ENCODE measurements around the gene ZNF784.
A peak's percentile ranks its signal among the peaks of the same experiment; 100 is the strongest.

Gene ZNF784

GRCh38 chr19:55644191-55644833 is 19.9 kb upstream of the ZNF784 start:
- DNase-seq (ENCODE audit: low read depth in 2 of 3, low spot score in 2 of 3) = no peak

- no peak for DNase-seq (ENCODE audit: low read depth in 2 of 3, low spot score in 2 of 3)
These were observed 19.5 kb upstream of the ZNF784 start for GRCh38 chr19:55643887-55644176.

DNA sequence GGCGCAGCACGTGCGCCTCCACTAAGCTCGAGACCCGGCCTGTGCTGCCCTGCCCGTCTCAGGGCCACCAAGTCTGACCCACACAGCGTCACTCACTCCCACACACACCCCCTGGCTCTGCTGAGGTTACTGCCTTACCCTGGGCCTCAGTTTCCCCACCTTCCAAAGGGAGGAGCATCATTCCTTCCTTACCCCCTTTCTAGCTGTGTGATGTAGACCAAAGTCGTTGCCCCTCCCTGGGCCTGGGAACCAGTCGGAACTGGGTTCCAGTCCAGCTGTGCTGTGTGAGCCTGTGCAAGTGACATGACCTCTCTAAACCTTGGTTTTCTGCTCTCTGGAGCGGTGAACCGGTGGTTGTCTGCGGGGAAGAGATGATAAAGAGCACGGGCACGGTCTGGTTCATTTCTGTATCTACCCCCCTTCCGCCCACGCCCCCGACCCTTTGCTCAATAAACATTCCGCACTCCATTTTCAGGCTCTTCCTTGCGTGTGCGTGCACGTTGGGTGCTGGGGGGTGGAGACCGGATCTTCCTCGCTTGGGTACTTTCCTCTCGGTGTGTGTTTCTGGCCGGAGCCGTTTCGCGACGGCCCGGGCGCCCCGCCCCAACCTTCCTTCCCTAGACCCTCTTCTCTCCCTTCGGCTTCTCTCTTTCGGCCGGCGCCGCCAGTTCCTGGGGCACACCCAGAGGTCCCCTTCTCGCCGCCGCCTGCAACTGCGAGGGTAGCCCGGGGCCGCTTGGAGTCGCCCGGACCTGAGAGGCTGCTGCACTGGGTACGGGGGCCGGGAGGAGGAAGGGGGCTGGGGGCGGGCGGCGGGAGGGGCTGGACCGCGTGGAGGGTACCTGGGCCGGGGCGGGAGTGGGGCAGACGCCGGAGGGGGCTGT is 18.9 kb upstream of the ZNF784 start, which contains the start of gene ZNF581:
TSS of gene ZNF581 (plus strand) at position 647 of the 884 bp plus-strand sequence. CDS start 923 bp downstream, outside the sequence.
- peak; percentile 60 to 70 (median 66) for DNase-seq (ENCODE audit: low read depth in 2 of 3, low spot score in 2 of 3)

DNA sequence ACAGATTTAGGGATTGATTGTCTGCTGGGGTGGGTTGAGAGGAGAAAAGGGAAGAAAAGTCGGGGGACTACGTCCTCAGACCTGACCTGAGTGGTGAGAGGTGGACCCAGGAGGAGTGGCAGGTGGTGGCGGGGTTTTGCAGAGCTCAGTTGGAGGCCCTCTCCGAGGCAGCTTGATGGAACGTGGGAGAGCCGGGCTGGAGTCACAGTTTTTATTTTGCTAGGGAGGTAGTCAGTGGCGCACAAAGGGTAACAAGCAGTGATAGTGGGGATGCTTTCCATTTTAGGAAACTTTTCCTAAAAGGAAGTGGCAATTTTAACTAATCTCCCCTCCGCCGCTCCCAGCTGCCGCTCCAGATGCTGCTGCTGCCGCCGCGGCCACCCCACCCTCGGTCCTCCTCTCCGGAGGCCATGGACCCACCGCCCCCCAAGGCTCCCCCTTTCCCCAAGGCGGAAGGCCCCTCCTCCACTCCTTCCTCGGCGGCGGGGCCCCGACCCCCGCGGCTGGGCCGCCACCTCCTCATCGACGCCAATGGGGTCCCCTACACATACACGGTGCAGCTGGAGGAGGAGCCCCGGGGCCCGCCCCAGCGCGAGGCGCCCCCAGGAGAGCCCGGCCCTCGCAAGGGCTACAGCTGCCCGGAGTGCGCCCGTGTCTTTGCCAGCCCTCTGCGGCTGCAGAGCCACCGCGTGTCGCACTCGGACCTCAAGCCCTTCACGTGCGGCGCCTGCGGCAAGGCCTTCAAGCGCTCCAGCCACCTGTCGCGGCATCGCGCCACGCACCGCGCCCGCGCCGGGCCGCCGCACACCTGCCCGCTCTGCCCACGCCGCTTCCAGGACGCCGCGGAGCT is 18.0 kb upstream of the ZNF784 start:
- DNase-seq (ENCODE audit: low read depth in 2 of 3, low spot score in 2 of 3) = no peak

- no peak for DNase-seq (ENCODE audit: low read depth in 2 of 3, low spot score in 2 of 3)
These were observed 17.2 kb upstream of the ZNF784 start for GRCh38 chr19:55641426-55642152.

DNA sequence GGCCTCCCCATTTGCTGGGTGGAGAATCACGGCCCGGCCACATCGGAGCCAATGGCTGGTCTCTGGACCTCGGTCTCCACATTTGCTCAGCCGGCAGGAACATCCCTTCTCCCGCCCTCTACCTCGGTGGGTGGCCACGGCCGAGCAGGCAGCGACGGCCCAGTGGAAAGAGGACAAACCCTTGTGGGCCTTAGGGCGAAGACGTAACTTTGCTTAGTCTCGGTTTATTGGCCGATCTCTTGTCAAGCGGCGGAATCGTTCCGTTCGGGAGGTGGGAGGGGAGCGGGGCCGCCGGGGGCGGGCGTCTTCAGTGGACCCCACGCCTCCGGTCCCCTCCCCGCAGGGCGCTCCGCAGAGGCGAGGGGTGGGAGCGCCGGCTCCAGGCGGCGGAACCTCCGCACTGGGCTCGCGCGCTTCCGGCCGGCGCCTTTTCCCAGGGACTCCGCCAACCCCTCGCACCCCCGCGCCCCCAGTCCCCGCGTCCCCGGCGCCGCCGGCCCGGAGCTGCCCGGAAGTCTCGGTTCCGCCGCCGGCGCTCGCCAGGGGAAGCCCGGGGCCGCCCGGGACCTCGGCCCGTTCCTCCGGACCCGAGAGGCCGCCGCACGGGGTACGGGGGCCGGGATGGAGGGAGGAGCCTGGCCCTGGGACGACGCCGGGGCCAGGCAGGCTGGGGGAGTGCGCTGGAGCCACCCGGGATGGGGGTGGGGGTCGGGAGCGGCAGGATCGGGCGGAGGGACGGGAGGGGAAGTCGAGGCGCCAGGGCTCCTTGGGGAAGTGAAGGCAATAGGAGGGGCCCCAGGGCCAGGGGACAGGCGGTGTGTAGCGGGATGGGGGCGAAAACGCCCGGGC is 16.4 kb upstream of the ZNF784 start, which contains the start of gene ZNF580:
TSS of gene ZNF580 (plus strand) at position 426 of the 849 bp plus-strand sequence. CDS start 1,507 bp downstream, outside the sequence.
- peak in 2 of 3 experiments; percentile 54 to 55 for DNase-seq (ENCODE audit: low read depth in 2 of 3, low spot score in 2 of 3)

DNA sequence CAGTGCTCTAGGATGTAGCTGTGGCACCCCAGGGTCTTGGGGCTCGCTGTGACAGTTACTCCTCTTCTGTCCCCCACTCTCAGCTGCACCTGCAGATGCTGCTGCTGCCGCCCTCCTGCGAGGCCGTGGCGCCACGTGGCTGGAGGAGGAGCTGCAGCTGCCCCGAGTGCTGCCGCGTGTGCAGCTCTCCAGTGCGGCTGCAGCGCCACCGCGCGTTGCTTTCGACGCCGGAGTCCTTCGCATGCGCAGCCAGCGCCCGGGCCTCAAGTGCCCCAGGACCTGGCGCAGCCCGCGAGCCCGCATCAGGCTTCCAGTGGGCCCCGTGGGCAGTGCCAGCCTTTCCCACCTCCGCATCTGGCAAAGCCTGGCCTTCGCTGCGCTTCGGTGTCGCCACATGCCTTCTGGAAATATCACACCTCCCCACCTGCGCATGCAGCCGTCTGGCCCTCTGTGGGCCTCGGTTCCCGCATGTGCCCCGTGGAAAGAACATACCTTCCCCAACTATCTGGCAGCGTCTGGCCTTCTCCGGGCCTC is 15.7 kb upstream of the ZNF784 start:
- DNase-seq (ENCODE audit: low read depth in 2 of 3, low spot score in 2 of 3) = peak in 2 of 3 experiments; percentile 43 to 45

GRCh38 chr19:55638864-55639359 is 14.5 kb upstream of the ZNF784 start:
- peak in 1 of 3 experiments; percentile 33 for DNase-seq (ENCODE audit: low read depth in 2 of 3, low spot score in 2 of 3)

DNA sequence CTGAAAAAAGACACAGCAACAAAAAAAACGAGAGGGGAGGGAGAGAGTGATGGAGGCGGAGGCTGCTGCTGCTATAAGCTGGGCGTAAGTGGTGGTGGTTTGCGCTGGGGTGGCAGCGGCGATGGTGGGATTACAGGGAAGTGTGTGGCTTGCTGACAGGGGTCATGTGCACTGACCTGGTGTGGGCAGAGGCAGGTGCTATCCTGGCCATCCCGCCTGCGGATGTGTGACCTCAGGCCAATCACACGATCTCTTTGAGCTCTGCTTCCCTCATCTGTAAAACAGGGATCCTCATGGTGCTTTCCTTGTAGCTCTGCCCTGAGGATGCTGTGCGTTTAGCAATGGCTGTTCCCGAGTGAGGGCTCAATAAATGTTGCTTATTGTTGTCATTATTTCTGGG is 13.2 kb upstream of the ZNF784 start:
- no peak for DNase-seq (ENCODE audit: low read depth in 2 of 3, low spot score in 2 of 3)

DNA sequence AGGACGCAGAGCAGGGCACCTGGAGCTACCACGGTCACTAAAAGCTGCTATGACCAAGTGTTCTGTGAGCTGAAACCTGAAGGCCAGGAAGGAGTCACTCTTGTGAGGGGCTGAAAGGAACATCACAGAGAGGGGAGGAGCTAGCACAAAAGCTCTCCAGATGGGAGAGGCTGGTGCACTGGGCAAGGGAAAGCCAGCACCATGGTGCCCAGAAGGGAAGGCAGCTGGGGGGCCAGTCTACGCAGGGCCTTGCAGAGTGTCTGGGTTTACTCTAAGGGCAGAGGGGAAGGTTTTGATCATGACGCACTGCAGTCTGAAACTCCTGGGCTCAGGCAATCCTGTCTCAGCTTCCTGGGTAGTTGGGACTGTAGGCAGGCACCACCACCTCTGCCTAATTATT is 12.4 kb upstream of the ZNF784 start:
- no peak for DNase-seq (ENCODE audit: low read depth in 2 of 3, low spot score in 2 of 3)

DNA sequence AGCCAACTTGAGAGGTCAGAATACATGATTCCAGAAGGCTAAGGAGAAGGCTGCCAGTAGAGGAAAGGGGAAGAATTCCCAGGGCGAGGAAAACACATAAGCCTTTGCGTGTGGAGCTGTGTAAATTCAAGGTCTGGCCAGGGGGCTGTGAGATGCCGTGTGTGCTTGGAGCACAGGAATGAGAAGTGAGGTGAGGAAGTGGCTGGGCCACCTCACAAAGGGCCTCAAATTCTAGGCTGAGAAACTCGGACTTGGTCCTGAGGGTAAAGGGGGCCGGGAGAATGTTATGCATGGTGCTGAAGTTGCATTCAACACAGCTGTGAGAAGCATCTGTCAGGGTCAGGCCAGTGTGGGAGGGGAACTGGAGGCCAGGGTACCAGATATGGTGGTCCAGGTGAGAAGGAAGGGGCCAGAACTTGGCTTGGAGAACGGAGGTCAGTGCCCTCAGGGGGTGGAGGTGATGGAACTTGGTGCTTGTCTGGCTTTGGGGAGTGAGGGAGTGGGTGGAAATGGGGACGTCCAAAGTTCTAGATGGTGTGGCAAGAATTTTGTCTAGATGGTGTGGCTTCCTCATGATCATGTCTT is 11.6 kb upstream of the ZNF784 start:
- no peak for DNase-seq (ENCODE audit: low read depth in 2 of 3, low spot score in 2 of 3)

GRCh38 chr19:55635334-55635717 is 11.0 kb upstream of the ZNF784 start:
- no peak for DNase-seq (ENCODE audit: low read depth in 2 of 3, low spot score in 2 of 3)

- DNase-seq (ENCODE audit: low read depth in 2 of 3, low spot score in 2 of 3) = no peak
These were observed 9.5 kb upstream of the ZNF784 start for GRCh38 chr19:55633861-55634260.

GRCh38 chr19:55632463-55632834 is 8.1 kb upstream of the ZNF784 start:
- peak; percentile 47 to 88 (median 66) for DNase-seq (ENCODE audit: low read depth in 2 of 3, low spot score in 2 of 3)

- no peak for DNase-seq (ENCODE audit: low read depth in 2 of 3, low spot score in 2 of 3)
These were observed 2.0 kb upstream of the ZNF784 start for GRCh38 chr19:55626350-55626749.

DNA sequence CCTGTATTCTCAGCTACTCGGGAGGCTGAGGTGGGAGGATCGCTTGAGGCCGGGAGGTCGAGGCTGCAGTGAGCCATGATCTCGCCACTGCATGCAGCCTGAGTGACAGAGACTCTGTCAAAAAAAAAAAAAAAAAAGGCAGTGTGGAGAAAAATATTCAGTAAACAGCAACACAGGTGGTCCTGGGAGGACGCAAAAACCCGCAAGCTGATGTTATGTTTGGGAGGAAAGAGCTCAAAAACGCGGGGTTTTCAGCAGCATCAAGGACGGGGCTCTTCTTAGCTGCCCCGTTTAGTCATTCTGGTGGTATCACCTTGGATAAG is 599 bp upstream of the ZNF784 start:
- no peak for DNase-seq (ENCODE audit: low read depth in 2 of 3, low spot score in 2 of 3)

- no peak for DNase-seq (ENCODE audit: low read depth in 2 of 3, low spot score in 2 of 3)
These were observed 805 bp downstream of the ZNF784 start for GRCh38 chr19:55623561-55623960.

- DNase-seq (ENCODE audit: low read depth in 2 of 3, low spot score in 2 of 3) = no peak
These were observed 1.2 kb downstream of the ZNF784 start for GRCh38 chr19:55623130-55623529.

- DNase-seq (ENCODE audit: low read depth in 2 of 3, low spot score in 2 of 3) = no peak
These were observed 2.0 kb downstream of the ZNF784 start for GRCh38 chr19:55622242-55622969.
